ENCODE results near the gene FOS. TPM values are rescaled to one million over a fixed set of nuclear protein-coding genes. Genes with fewer than 3 reads are reported as not detected.

FOS gene
- total and polyA plus RNA-seq, 4 donors: 13.2 to 82.7 (median 20.0) TPM

- no peak overlapping the region for H3K27ac ChIP-seq (ENCODE audit: low read depth in 1 of 2, low read length in 2 of 2)
- H3K4me3 ChIP-seq (ENCODE audit: low read depth in 1 of 3, low read length in 3 of 3): no peak overlapping the region
- TF ChIP-seq, protein P1, sequence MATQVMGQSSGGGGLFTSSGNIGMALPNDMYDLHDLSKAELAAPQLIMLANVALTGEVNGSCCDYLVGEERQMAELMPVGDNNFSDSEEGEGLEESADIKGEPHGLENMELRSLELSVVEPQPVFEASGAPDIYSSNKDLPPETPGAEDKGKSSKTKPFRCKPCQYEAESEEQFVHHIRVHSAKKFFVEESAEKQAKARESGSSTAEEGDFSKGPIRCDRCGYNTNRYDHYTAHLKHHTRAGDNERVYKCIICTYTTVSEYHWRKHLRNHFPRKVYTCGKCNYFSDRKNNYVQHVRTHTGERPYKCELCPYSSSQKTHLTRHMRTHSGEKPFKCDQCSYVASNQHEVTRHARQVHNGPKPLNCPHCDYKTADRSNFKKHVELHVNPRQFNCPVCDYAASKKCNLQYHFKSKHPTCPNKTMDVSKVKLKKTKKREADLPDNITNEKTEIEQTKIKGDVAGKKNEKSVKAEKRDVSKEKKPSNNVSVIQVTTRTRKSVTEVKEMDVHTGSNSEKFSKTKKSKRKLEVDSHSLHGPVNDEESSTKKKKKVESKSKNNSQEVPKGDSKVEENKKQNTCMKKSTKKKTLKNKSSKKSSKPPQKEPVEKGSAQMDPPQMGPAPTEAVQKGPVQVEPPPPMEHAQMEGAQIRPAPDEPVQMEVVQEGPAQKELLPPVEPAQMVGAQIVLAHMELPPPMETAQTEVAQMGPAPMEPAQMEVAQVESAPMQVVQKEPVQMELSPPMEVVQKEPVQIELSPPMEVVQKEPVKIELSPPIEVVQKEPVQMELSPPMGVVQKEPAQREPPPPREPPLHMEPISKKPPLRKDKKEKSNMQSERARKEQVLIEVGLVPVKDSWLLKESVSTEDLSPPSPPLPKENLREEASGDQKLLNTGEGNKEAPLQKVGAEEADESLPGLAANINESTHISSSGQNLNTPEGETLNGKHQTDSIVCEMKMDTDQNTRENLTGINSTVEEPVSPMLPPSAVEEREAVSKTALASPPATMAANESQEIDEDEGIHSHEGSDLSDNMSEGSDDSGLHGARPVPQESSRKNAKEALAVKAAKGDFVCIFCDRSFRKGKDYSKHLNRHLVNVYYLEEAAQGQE (IDR thresholded peaks at IDR 0.05): no peak
- peak in 1 of 2 donors; percentile 5 for TF ChIP-seq HNF4A (conservative IDR thresholded peaks at IDR 0.05)
- no peaks in the 10 kb centered on the region for H3K27me3 ChIP-seq (ENCODE audit: control insufficient read depth in 4 of 4, insufficient read depth in 4 of 4, low read length in 3 of 4)
- no peak overlapping the region for H3K9ac ChIP-seq (ENCODE audit: low read depth in 1 of 2, low read length in 2 of 2)
- peaks cover 0 to 5% (median 0%) of the 10 kb centered on the region in 4 donors for H3K4me1 ChIP-seq (ENCODE audit: control insufficient read depth in 4 of 4, insufficient read depth in 4 of 4, low read length in 3 of 4)
- no peaks in the 10 kb centered on the region for H3K9me3 ChIP-seq (ENCODE audit: control insufficient read depth in 4 of 4, low read length in 3 of 4)
- no peak for DNase-seq (ENCODE audit: low spot score)
- no peaks in the 10 kb centered on the region for H3K36me3 ChIP-seq (ENCODE audit: control insufficient read depth in 4 of 4, insufficient read depth in 3 of 4, low read depth in 1 of 4, low read length in 3 of 4)
These were observed 39.7 kb downstream of the FOS start for GRCh38 chr14:75318353-75318752.

GRCh38 chr14:75319021-75319420 is 40.4 kb downstream of the FOS start:
- Histone ChIP-seq H3K4me3 (ENCODE audit: low read depth in 1 of 3, low read length in 3 of 3) (no peak overlapping the region), H3K4me1 (ENCODE audit: control insufficient read depth in 4 of 4, insufficient read depth in 4 of 4, low read length in 3 of 4) (peaks cover 0 to 5% (median 0%) of the 10 kb centered on the region in 4 donors), H3K27me3 (ENCODE audit: control insufficient read depth in 4 of 4, insufficient read depth in 4 of 4, low read length in 3 of 4) (no peaks in the 10 kb centered on the region), H3K36me3 (ENCODE audit: control insufficient read depth in 4 of 4, insufficient read depth in 3 of 4, low read depth in 1 of 4, low read length in 3 of 4) (no peaks in the 10 kb centered on the region), H3K9me3 (ENCODE audit: control insufficient read depth in 4 of 4, low read length in 3 of 4) (no peaks in the 10 kb centered on the region), H3K9ac (ENCODE audit: low read depth in 1 of 2, low read length in 2 of 2) (no peak overlapping the region), H3K27ac (ENCODE audit: low read depth in 1 of 2, low read length in 2 of 2) (no peak overlapping the region)
- TF ChIP-seq HNF4G (IDR thresholded peaks at IDR 0.05) (no peak), FOXA1 (IDR thresholded peaks at IDR 0.05) (no peak), JUND (IDR thresholded peaks at IDR 0.05) (no peak), RAD21 (IDR thresholded peaks at IDR 0.05) (no peak), FOXA2 (IDR thresholded peaks at IDR 0.05) (no peak), ZBTB33 (IDR thresholded peaks at IDR 0.05) (no peak), TAF1 (conservative IDR thresholded peaks at IDR 0.05) (no peak), NR2F2 (IDR thresholded peaks at IDR 0.05) (no peak), SP1 (IDR thresholded peaks at IDR 0.05) (no peak)
- TF ChIP-seq, protein P2, sequence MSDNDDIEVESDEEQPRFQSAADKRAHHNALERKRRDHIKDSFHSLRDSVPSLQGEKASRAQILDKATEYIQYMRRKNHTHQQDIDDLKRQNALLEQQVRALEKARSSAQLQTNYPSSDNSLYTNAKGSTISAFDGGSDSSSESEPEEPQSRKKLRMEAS (IDR thresholded peaks at IDR 0.05): no peak
- 92% methylated on average over 2 of the region's 2 CpGs for WGBS
- DNase-seq (ENCODE audit: low spot score): no peak

DNA sequence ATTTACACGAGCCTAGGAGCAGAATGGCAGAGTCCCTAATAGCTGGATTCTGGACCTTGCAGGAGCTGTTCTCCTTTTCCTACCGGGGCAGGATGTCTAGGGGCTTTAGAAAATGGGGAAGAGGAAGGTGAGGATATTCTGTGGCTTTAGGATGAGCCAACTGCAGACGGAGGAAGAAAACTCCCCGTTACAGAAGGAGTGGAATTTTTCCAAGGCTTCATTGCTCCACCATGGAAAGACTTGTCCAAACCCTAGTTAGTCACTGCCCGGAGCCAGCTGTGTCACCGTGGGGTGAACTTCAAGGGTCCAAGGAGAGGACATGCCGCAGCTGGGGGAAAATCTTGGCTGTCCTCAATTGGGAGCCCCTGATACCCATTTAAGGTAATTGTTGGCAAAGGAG is 41.6 kb downstream of the FOS start:
- peaks cover 0 to under 1% (median 0%) of the 10 kb centered on the region in 4 donors for H3K4me1 ChIP-seq (ENCODE audit: control insufficient read depth in 4 of 4, insufficient read depth in 4 of 4, low read length in 3 of 4)
- no peaks in the 10 kb centered on the region for H3K9me3 ChIP-seq (ENCODE audit: control insufficient read depth in 4 of 4, low read length in 3 of 4)
- H3K36me3 ChIP-seq (ENCODE audit: control insufficient read depth in 4 of 4, insufficient read depth in 3 of 4, low read depth in 1 of 4, low read length in 3 of 4): no peaks in the 10 kb centered on the region
- 50% methylated on average over 7 of the region's 7 CpGs for WGBS
- no peak overlapping the region for H3K9ac ChIP-seq (ENCODE audit: low read depth in 1 of 2, low read length in 2 of 2)
- H3K4me3 ChIP-seq (ENCODE audit: low read depth in 1 of 3, low read length in 3 of 3): no peak overlapping the region
- no peak overlapping the region for H3K27ac ChIP-seq (ENCODE audit: low read depth in 1 of 2, low read length in 2 of 2)
- TF ChIP-seq SP1 (IDR thresholded peaks at IDR 0.05) (no peak), HNF4G (IDR thresholded peaks at IDR 0.05) (no peak), HNF4A (conservative IDR thresholded peaks at IDR 0.05) (no peak), GABPA (IDR thresholded peaks at IDR 0.05 in 1 of 2, conservative IDR thresholded peaks at IDR 0.05 in 1 of 2) (no peak), RAD21 (IDR thresholded peaks at IDR 0.05) (no peak), RXRA (IDR thresholded peaks at IDR 0.05) (no peak), YY1 (IDR thresholded peaks at IDR 0.05) (no peak), FOXA1 (IDR thresholded peaks at IDR 0.05) (no peak), NR2F2 (IDR thresholded peaks at IDR 0.05) (no peak), FOXA2 (IDR thresholded peaks at IDR 0.05) (no peak), JUND (IDR thresholded peaks at IDR 0.05) (no peak), EGR1 (IDR thresholded peaks at IDR 0.05; ENCODE audit: low read depth in 2 of 2) (no peak), ATF3 (IDR thresholded peaks at IDR 0.05) (no peak)
- TF ChIP-seq, protein P1 (IDR thresholded peaks at IDR 0.05): no peak
- no peak for DNase-seq (ENCODE audit: low spot score)
- no peaks in the 10 kb centered on the region for H3K27me3 ChIP-seq (ENCODE audit: control insufficient read depth in 4 of 4, insufficient read depth in 4 of 4, low read length in 3 of 4)

All from liver (tissue), 9 donors.